OCI-LY7 (cell line): ENCODE measurements around the gene TUBB6. TPM values are rescaled to one million over a fixed set of nuclear protein-coding genes. Genes with fewer than 3 reads are reported as not detected.

Experiments used
- BruUV-seq: library from RNA; stranded (reverse); fragments of 400-500 nt; replicated peaks from 2 replicates; lab custom pipeline; 2021; lab: Mats Ljungman, UMichigan
- CTCF ChIA-PET: fragments of 300-600 bp; sonication (Branson Sonifier 250); formaldehyde crosslinking; loops from one replicate; lab custom pipeline; 2022; ENCODE audit warnings: antibody characterized with exemption; ENCODE audit not compliant: unreplicated experiment; lab: Charles Lee
- POLR2A ChIA-PET: fragments of 300-600 bp; sonication (Branson Sonifier 250); formaldehyde crosslinking; loops from one replicate; lab custom pipeline; 2022; ENCODE audit warnings: antibody characterized with exemption; lab: Charles Lee
- DNase-seq: peaks from one replicate; pipeline ENCODE4 v3.0.0-alpha.2; 2015; ENCODE audit warnings: low spot score
- H2AFZ ChIP-seq: fragments of 200-600 bp; sonication (generic), shearing (Covaris generic); 2 replicates; pipeline ENCODE4 v1.6.1; 2014; ENCODE audit warnings: mild to moderate bottlenecking, antibody characterized with exemption, low read length, moderate library complexity
- H3K27ac ChIP-seq: fragments of 200-600 bp; sonication (generic); 2 replicates; pipeline ENCODE4 v1.5.1; 2014; ENCODE audit warnings: mixed run types, low read depth, mild to moderate bottlenecking, moderate library complexity, low read length, inconsistent platforms; ENCODE audit not compliant: poor library complexity, severe bottlenecking
- H3K36me3 ChIP-seq: fragments of 200-600 bp; sonication (generic); 2 replicates; pipeline ENCODE4 v1.6.1; 2014; ENCODE audit warnings: mild to moderate bottlenecking, antibody characterized with exemption, low read length, moderate library complexity, mixed read lengths; ENCODE audit not compliant: insufficient read depth
- H3K4me1 ChIP-seq: fragments of 200-600 bp; sonication (generic); 2 replicates; pipeline ENCODE4 v1.5.1; 2014; ENCODE audit warnings: mild to moderate bottlenecking, low read length; ENCODE audit not compliant: insufficient read depth, poor library complexity, severe bottlenecking
- H3K4me2 ChIP-seq: fragments of 200-600 bp; sonication (generic); 2 replicates; pipeline ENCODE4 v1.6.1; 2014; ENCODE audit warnings: mild to moderate bottlenecking, low read length
- H3K4me3 ChIP-seq: fragments of 200-600 bp; sonication (generic); 2 replicates; pipeline ENCODE4 v1.5.1; 2014; ENCODE audit warnings: mild to moderate bottlenecking, low read depth, low read length; ENCODE audit not compliant: poor library complexity, severe bottlenecking
- H3K79me2 ChIP-seq: fragments of 200-600 bp; sonication (generic); 2 replicates; pipeline ENCODE4 v1.6.1; 2016; ENCODE audit warnings: low read depth, mild to moderate bottlenecking, low read length, moderate library complexity, mixed read lengths; ENCODE audit not compliant: insufficient read depth
- H3K9me2 ChIP-seq: fragments of 200-600 bp; sonication (generic); 2 replicates; pipeline ENCODE4 v1.6.1; 2016; ENCODE audit warnings: mild to moderate bottlenecking, low read length, mixed read lengths; ENCODE audit not compliant: insufficient read depth
- H3K9me3 ChIP-seq: fragments of 200-600 bp; sonication (generic); 2 replicates; pipeline ENCODE4 v1.6.1; 2014; ENCODE audit warnings: mild to moderate bottlenecking, mixed run types, low read length, mixed read lengths
- H4K20me1 ChIP-seq: fragments of 200-600 bp; sonication (generic); 2 replicates; pipeline ENCODE4 v1.6.1; 2014; ENCODE audit warnings: mild to moderate bottlenecking, antibody characterized with exemption, low read length, moderate library complexity, mixed read lengths; ENCODE audit not compliant: insufficient read depth
- EZH2phosphoT487 ChIP-seq: fragments of 200-600 bp; sonication (generic); IDR thresholded peaks from 2 replicates; pipeline ENCODE4 v1.6.1; 2018; ENCODE audit warnings: low read depth, borderline replicate concordance, mild to moderate bottlenecking, mixed run types, antibody characterized with exemption, low read length, moderate library complexity, mixed read lengths
- intact Hi-C: fragments of 100-400 bp; cut with micrococcal nuclease; formaldehyde crosslinking; loops from one replicate; pipeline ENCODE4 v1.10.0; 2022; ENCODE audit not compliant: unreplicated experiment
- total RNA-seq, 2 experiments: library from RNA; depleted of rRNA in 1 of 2; stranded (reverse); fragments of >200 nt in 1 of 2; shearing (Covaris generic) in 1 of 2; gene quantifications; 2 replicates each; pipeline ENCODE4 v1.2.3, GENCODE V29; 2014 to 2022
- TF ChIP-seq, protein P1 (sequence below): fragments of 200-600 bp; sonication (generic); conservative IDR thresholded peaks from 2 replicates; pipeline ENCODE4 v1.5.1; 2014; ENCODE audit warnings: mild to moderate bottlenecking, antibody characterized with exemption, low read length, moderate library complexity, mixed read lengths

TUBB6 gene
- total RNA-seq, 2 experiments from 2014 or later: not detected

DNA sequence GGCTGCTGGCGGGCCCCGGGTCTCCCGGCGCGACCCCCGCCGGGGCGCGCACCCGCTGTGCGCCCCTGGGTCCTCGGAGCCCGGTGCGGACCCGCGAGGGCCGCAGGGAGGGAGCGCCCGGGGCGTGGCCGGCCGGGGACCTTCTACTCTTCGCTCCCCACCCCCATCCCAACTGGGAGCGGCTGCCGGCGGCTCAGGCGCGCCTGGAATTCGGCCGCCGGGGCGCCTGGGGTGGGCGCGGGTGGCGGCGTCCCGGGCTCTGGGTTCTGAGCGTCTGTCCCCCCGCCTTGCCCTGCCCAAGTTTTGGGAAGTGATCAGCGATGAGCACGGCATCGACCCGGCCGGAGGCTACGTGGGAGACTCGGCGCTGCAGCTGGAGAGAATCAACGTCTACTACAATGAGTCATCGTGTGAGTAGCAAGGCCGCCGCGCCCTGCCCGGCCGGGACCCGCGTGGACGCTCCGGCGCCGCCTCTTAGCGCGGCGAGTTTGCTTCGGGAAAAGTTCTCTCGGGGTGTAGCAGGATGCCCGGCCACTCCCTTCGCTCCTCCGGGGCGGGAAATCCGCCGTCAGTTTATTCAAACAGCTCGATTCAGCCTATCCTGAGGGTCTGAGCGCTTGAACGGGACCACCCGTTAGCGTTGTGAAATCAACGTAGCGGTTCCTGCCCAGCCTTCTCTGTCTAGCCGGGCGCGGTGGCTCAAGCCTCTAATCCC is 502 bp downstream of the TUBB6 start:
- intact Hi-C loops: no loop called here
- no peaks in the 10 kb centered on the region for H4K20me1 ChIP-seq
- no peak overlapping the region for H3K27ac ChIP-seq
- ChIA-PET CTCF (no interaction called here), POLR2A (no interaction called here)
- H3K9me3 ChIP-seq: peaks cover 19% of the 10 kb centered on the region
- H3K9me2 ChIP-seq: no peaks in the 10 kb centered on the region
- no peak overlapping the region for H3K4me2 ChIP-seq
- no peak overlapping the region for H2AFZ ChIP-seq
- no peaks in the 10 kb centered on the region for H3K4me1 ChIP-seq
- H3K4me3 ChIP-seq: no peak overlapping the region
- TF ChIP-seq, protein P1, sequence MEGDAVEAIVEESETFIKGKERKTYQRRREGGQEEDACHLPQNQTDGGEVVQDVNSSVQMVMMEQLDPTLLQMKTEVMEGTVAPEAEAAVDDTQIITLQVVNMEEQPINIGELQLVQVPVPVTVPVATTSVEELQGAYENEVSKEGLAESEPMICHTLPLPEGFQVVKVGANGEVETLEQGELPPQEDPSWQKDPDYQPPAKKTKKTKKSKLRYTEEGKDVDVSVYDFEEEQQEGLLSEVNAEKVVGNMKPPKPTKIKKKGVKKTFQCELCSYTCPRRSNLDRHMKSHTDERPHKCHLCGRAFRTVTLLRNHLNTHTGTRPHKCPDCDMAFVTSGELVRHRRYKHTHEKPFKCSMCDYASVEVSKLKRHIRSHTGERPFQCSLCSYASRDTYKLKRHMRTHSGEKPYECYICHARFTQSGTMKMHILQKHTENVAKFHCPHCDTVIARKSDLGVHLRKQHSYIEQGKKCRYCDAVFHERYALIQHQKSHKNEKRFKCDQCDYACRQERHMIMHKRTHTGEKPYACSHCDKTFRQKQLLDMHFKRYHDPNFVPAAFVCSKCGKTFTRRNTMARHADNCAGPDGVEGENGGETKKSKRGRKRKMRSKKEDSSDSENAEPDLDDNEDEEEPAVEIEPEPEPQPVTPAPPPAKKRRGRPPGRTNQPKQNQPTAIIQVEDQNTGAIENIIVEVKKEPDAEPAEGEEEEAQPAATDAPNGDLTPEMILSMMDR: no peak
- TF ChIP-seq EZH2phosphoT487: no peak
- no TSS peak for BruUV-seq
- DNase-seq: no peak
- H3K36me3 ChIP-seq: no peaks in the 10 kb centered on the region
- H3K79me2 ChIP-seq: no peaks in the 10 kb centered on the region

DNA sequence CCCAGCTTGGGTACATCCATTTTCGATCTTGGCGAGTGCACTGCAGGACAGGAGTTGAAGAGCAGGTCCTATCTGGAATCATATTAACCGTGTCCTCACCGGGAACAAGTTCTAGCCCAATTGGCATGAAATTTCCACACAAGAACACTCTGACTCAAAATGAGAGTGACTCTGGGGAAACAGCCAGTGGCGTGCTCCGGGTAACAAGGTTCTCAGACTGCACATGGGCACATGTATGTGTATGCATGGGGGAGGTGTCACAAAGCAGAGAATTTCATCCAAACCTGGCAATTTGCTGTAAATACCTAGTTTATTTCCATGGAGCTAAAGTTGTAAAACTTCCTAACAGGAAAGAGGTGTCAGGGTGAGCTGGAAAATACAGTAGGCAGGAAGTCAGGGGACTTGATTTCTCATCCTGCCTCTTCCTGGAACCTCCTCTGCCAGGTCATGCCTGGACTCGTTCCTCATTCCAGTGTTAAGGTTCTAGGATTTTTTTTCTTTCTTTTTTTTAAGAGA is 1.7 kb downstream of the TUBB6 start:
- H3K4me1 ChIP-seq: peaks cover 11% of the 10 kb centered on the region
- H3K4me2 ChIP-seq: no peak overlapping the region
- no peaks in the 10 kb centered on the region for H3K36me3 ChIP-seq
- no peak for TF ChIP-seq EZH2phosphoT487
- TF ChIP-seq, protein P1: no peak
- no peak overlapping the region for H2AFZ ChIP-seq
- DNase-seq: no peak
- ChIA-PET POLR2A (no interaction called here), CTCF (interaction anchor here (0.5 kb wide), 1 partner anchor 345 kb away, joined by 3 read pairs; no protein-coding TSS in a partner anchor)
- intact Hi-C loops: loop anchor here (5.0 kb wide), 1 partner anchor 638 kb away; the partner anchor contains the start of gene SEH1L
- H3K9me3 ChIP-seq: peaks cover 19% of the 10 kb centered on the region
- no peak overlapping the region for H3K27ac ChIP-seq
- H3K9me2 ChIP-seq: no peaks in the 10 kb centered on the region
- no peaks in the 10 kb centered on the region for H3K79me2 ChIP-seq
- H4K20me1 ChIP-seq: no peaks in the 10 kb centered on the region
- no TSS peak for BruUV-seq
- no peak overlapping the region for H3K4me3 ChIP-seq

DNA sequence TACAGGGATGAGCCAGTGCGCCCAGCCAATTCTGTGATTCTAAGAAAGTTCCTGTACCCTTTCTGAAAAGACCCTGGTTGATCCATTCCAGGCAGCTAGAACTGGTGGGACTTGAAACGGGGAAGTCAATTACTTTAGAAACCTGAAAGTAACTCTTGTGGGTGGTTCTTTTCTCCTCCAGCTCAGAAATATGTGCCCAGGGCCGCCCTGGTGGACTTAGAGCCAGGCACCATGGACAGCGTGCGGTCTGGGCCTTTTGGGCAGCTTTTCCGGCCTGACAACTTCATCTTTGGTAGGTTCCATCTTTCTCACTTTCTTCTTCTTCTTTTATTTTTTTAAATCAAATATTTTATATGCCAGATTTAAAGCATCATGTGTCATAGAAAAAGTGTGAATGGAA is 2.7 kb downstream of the TUBB6 start:
- TF ChIP-seq EZH2phosphoT487: no peak
- TF ChIP-seq, protein P1: no peak
- Histone ChIP-seq H3K27ac (no peak overlapping the region), H3K4me1 (peaks cover 22% of the 10 kb centered on the region), H3K9me3 (peaks cover 19% of the 10 kb centered on the region), H3K79me2 (no peaks in the 10 kb centered on the region), H2AFZ (no peak overlapping the region), H3K4me2 (no peak overlapping the region), H3K9me2 (no peaks in the 10 kb centered on the region), H3K36me3 (no peaks in the 10 kb centered on the region), H3K4me3 (no peak overlapping the region), H4K20me1 (no peaks in the 10 kb centered on the region)
- CTCF ChIA-PET: no interaction called here
- intact Hi-C loops: loop anchor here (5.0 kb wide), 1 partner anchor 637 kb away; the partner anchor contains the start of gene SEH1L
- POLR2A ChIA-PET: interaction anchor here (0.7 to 1.1 kb wide), 2 partner anchors 10 to 1341 kb away, joined by 3 to 4 read pairs; no protein-coding TSS in a partner anchor
- no peak for DNase-seq
- no TSS peak for BruUV-seq
